Peyer's patch (tissue), 4 donors: ENCODE results near the gene RERE.

Experiments used
- POLR2A ChIP-seq, 2 donors: fragments of 450-650 bp; IDR thresholded peaks; one replicate each; pipeline ENCODE4 v1.5.1; 2017; ENCODE audit warnings: antibody characterized with exemption in 2 of 2, mild to moderate bottlenecking in 2 of 2, moderate library complexity in 2 of 2
- TF ChIP-seq, protein P1 (sequence below), 6 experiments: fragments of 450-650 bp in 4 of 6; fragments of 200-600 bp in 2 of 6; sonication (generic) in 1 of 6; IDR thresholded peaks; one replicate each; pipeline ENCODE4 v1.5.1; 2017 to 2019; ENCODE audit warnings: antibody characterized with exemption in 6 of 6, mild to moderate bottlenecking in 3 of 6, moderate library complexity in 1 of 6

DNA sequence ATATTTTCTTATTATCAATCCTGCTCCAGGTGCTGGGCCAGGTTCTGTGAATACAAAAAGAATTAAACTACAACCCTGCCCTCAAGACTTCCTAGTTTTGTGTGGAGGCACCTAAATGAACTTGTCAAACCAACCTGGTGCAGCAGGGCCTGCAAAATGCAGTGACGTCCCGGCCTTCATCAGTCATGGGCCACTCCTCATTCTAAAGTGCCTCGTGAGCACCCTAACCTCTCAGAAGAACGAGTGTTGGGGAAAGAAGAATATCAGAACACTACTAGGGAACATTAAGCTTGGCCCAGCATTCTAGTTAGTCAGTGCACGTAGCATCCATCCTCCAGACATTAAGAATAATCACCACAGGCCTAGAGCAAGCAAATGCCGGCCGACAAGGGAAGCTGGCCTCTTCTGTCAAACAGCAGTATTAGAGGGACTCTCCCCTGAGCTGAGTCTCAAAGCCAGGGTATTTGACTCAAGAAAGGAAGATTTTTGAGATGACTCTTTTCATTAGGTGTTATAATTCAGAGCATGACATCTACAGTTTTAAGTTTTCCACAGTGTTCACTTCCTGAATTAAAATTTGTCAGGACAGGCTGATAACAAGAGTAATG, 361.6 kb downstream of the RERE start:
- TF ChIP-seq, protein P1, sequence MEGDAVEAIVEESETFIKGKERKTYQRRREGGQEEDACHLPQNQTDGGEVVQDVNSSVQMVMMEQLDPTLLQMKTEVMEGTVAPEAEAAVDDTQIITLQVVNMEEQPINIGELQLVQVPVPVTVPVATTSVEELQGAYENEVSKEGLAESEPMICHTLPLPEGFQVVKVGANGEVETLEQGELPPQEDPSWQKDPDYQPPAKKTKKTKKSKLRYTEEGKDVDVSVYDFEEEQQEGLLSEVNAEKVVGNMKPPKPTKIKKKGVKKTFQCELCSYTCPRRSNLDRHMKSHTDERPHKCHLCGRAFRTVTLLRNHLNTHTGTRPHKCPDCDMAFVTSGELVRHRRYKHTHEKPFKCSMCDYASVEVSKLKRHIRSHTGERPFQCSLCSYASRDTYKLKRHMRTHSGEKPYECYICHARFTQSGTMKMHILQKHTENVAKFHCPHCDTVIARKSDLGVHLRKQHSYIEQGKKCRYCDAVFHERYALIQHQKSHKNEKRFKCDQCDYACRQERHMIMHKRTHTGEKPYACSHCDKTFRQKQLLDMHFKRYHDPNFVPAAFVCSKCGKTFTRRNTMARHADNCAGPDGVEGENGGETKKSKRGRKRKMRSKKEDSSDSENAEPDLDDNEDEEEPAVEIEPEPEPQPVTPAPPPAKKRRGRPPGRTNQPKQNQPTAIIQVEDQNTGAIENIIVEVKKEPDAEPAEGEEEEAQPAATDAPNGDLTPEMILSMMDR (IDR thresholded peaks at IDR 0.05) = no peak
- TF ChIP-seq POLR2A (IDR thresholded peaks at IDR 0.05) = no peak
